NB4 (cell line): ENCODE data around the gene HES2.

Experiments used
- MYC ChIP-seq: IDR thresholded peaks from 2 replicates; pipeline ENCODE4 v1.6.1; 2011; ENCODE audit warnings: low read depth, low read length
- TF ChIP-seq, protein P1 (sequence below): IDR thresholded peaks from one replicate; pipeline ENCODE4 v1.5.1; 2012; ENCODE audit warnings: low read depth, low read length
- TF ChIP-seq, protein P2 (sequence below): IDR thresholded peaks from 2 replicates; pipeline ENCODE4 v1.6.1; 2011; ENCODE audit warnings: low read depth, low read length

- TF ChIP-seq, protein P1, sequence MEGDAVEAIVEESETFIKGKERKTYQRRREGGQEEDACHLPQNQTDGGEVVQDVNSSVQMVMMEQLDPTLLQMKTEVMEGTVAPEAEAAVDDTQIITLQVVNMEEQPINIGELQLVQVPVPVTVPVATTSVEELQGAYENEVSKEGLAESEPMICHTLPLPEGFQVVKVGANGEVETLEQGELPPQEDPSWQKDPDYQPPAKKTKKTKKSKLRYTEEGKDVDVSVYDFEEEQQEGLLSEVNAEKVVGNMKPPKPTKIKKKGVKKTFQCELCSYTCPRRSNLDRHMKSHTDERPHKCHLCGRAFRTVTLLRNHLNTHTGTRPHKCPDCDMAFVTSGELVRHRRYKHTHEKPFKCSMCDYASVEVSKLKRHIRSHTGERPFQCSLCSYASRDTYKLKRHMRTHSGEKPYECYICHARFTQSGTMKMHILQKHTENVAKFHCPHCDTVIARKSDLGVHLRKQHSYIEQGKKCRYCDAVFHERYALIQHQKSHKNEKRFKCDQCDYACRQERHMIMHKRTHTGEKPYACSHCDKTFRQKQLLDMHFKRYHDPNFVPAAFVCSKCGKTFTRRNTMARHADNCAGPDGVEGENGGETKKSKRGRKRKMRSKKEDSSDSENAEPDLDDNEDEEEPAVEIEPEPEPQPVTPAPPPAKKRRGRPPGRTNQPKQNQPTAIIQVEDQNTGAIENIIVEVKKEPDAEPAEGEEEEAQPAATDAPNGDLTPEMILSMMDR: no peak
- TF ChIP-seq, protein P2, sequence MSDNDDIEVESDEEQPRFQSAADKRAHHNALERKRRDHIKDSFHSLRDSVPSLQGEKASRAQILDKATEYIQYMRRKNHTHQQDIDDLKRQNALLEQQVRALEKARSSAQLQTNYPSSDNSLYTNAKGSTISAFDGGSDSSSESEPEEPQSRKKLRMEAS: no peak
- TF ChIP-seq MYC: no peak
Observed at GRCh38 chr1:6434186-6434585, 14.5 kb upstream of the HES2 start.
